ENCODE measurements around the gene DGKE. TPM values are rescaled to one million over a fixed set of nuclear protein-coding genes. Genes with fewer than 3 reads are reported as not detected.

Gene DGKE
- total RNA-seq, result 10 to 100 TPM; 25.8 to 27.1 TPM

DNA sequence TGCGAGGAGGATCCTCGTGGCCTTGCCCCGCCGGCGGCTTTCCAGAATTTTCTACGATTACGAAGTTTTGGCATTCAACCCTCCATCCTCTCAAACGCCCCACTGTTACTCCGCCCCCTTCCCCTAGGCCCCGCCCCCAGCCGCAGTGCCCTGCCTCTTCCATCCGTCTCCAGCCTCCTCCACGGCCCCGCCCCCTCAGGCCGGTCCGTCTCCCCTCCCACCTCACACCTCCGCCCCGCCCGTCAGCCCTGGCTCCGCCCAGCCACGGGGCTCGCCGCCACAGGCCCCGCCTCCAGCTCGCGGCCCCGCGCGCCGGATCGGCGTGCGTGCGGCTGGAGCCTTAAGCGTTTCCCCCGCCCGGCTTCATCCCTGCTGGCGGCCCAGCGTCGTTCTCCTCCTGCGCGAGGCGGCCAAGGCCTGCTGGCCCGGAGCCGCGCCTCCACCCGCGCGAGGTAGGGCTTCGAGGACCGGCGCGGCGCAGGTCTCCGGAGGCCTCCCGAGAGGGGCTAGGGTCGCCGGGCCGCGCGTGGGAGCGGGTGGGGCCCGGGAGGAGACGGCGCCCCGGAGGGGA is at the start of gene DGKE, which contains the start of gene C17orf67:
DGKE (plus strand) TSS at position 343 of the 571 bp plus-strand sequence. CDS start 645 bp downstream, outside the sequence.
C17orf67 (minus strand) TSS at position 112 of the 571 bp plus-strand sequence. CDS start 18,110 bp downstream, outside the sequence.
- Mint-ChIP-seq H3K4me3 (peak within 1 kb of the TSS; percentile 89), H3K27ac (peak within 1 kb of the TSS; percentile 87), H3K9me3 (no peaks in the 10 kb centered on the region), H3K36me3 (peaks cover 32% of the 10 kb centered on the region), H3K27me3 (no peaks in the 10 kb centered on the region), H3K4me1 (peaks cover 52% of the 10 kb centered on the region)
- peak; percentile 99 for DNase-seq

DNA sequence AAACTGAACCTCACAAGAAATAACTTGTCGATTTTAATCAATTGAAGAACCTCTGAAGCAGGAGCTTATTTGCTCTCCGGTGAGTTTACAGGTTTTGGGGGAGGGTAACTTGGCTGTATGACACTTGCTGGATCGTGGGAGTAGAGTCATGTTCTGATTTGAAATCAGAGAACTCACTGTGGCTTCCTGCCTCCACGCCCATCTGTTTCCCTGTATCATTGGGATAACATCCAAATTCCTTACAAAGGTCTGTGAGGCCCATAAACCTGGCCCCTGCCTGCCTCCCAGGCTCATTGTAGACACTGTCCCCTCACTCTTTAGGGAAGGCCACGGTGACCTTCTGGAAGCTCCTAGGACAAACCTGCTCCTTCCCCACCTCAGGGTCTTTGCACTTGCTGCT is 48.5 kb upstream of the DGKE start:
- Mint-ChIP-seq H3K4me1 (peaks cover 35% of the 10 kb centered on the region), H3K36me3 (peaks cover 11% of the 10 kb centered on the region), H3K27ac (peak overlapping the region; percentile 71), H3K9me3 (peaks cover 4% of the 10 kb centered on the region), H3K27me3 (peaks cover 5% of the 10 kb centered on the region), H3K4me3 (no peak overlapping the region)
- DNase-seq, result no peak

DNA sequence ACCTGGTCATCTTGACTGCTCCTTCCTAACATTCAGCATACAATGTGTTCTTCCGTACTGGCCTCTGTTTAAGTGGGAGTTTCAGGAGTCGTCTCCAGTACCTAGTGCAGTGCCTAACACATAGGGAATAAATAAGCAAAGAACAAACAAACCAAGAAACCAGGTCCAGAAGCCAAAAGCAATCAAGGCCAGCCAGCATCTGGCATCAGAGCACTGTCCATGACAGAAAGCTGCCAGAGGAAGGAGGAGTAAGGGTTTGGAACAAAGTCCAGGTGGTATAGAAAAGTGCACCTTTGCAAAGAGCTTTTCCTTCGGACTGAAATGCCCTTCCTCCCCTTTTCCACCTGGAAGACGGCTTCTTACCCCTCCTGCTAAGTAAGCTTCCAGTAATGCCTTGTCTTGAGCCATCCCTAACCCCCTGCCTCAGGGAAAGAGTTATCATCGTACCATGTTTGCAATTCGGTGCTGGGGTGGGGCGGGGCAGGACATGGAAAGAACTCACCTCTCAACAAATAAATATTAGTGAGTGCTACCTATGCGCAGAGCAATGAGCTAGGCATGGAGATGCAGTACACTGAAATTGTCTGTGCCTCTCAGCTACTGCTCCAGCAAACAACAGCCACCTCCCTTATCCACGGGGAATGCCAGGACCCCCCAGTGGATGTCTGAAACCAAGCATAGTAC is 47.8 kb upstream of the DGKE start:
- Mint-ChIP-seq H3K36me3 (peaks cover 11% of the 10 kb centered on the region), H3K27ac (peak overlapping the region; percentile 95), H3K27me3 (peaks cover 5% of the 10 kb centered on the region), H3K4me1 (peaks cover 33% of the 10 kb centered on the region), H3K4me3 (peak overlapping the region; percentile 62), H3K9me3 (peaks cover 4% of the 10 kb centered on the region)
- no peak for DNase-seq

DNA sequence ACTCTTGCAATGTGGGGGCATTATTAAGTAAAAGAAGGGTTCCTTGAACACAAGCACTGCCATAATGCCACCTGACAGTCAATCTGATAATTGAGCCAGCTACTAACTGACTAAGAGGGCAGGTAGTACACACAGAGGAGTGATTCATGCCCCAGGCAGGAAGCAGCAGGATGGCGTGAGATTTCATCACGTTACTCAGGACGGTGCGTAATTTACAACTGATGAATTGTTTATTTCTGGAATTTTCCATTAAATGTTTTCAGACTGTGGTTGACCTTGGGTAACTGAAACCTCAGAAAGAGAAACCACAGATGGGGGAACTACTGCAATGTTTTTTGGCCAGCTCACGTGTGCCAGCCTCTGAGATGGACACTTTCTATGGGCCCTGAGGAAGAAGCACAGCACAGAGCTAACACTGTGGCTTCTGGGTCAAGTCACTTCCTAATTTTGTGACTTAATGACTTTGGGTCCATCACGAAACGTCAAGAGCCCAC is 46.9 kb upstream of the DGKE start:
- H3K9me3 Mint-ChIP-seq, result peaks cover 6% of the 10 kb centered on the region
- H3K27ac Mint-ChIP-seq, result peak overlapping the region; percentile 95
- peak; percentile 66 for DNase-seq
- peaks cover 5% of the 10 kb centered on the region for H3K27me3 Mint-ChIP-seq
- peaks cover 33% of the 10 kb centered on the region for H3K4me1 Mint-ChIP-seq
- H3K4me3 Mint-ChIP-seq, result peak overlapping the region; percentile 62
- peaks cover 14% of the 10 kb centered on the region for H3K36me3 Mint-ChIP-seq

DNA sequence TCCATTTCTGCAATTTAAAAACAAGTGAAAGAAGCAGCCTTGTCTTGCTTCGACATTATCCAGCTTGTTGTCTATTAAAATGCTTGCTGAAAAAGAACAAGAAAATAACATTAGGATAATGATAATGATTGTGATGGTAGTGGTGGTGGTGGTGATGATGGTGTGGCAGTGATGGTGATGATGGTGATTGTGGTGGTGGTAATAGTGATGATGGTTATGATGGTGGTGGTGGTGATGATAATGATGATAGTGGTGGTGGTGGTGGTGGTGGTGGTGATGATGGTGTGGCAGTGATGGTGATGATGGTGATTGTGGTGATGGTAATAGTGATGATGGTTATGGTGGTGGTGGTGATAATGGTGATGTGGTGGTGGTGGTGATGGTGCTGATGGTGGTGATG is 41.7 kb upstream of the DGKE start:
- peaks cover 7% of the 10 kb centered on the region for H3K9me3 Mint-ChIP-seq
- H3K4me3 Mint-ChIP-seq, result no peak overlapping the region
- peaks cover under 1% of the 10 kb centered on the region for H3K27me3 Mint-ChIP-seq
- H3K36me3 Mint-ChIP-seq, result peaks cover 14% of the 10 kb centered on the region
- no peak for DNase-seq
- H3K27ac Mint-ChIP-seq, result no peak overlapping the region
- peaks cover 5% of the 10 kb centered on the region for H3K4me1 Mint-ChIP-seq

DNA sequence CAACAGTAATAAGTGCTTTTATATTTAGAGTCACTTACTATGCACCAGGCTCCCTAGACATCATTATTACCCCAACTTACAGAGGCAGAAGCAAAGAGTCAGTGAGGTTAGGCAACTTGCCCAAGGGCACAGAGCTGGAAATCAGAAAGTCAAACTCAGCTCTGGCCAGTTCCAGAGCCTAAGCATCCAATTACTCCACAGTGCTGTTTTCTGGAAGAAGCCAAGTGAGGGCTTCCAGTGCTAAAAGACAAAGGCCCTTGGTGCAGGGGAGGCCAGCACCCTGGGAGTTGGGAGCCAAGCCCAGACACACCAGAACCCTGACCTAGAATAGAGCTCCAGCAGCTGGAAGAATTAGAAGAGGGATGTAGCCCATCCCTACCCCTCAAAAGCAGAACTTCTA is 40.4 kb upstream of the DGKE start:
- H3K4me3 Mint-ChIP-seq, result no peak overlapping the region
- no peaks in the 10 kb centered on the region for H3K27me3 Mint-ChIP-seq
- H3K9me3 Mint-ChIP-seq, result peaks cover 6% of the 10 kb centered on the region
- DNase-seq, result no peak
- H3K27ac Mint-ChIP-seq, result no peak overlapping the region
- peaks cover 13% of the 10 kb centered on the region for H3K36me3 Mint-ChIP-seq
- no peaks in the 10 kb centered on the region for H3K4me1 Mint-ChIP-seq

DNA sequence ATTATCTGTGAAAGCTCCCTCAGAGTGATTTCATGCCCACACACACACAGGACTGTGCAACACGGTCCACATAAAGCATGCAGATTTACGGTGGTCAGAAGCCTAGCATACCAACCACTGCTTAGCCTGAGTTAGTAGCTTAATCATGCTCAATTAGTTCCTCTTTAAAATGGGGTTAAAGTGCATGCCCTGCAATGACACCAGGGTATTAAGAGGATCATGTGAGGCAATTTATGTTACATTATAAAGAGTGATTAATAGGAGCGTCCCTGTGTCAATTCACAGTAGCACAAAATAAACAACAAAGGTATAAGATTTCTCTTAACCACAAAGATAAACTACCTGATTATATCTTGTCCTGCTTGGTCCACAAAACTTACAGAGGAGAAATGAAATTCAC is 40.0 kb upstream of the DGKE start:
- Mint-ChIP-seq H3K4me3 (no peak overlapping the region), H3K9me3 (peaks cover 6% of the 10 kb centered on the region), H3K27me3 (no peaks in the 10 kb centered on the region), H3K4me1 (no peaks in the 10 kb centered on the region), H3K27ac (no peak overlapping the region), H3K36me3 (peaks cover 13% of the 10 kb centered on the region)
- DNase-seq, result no peak

DNA sequence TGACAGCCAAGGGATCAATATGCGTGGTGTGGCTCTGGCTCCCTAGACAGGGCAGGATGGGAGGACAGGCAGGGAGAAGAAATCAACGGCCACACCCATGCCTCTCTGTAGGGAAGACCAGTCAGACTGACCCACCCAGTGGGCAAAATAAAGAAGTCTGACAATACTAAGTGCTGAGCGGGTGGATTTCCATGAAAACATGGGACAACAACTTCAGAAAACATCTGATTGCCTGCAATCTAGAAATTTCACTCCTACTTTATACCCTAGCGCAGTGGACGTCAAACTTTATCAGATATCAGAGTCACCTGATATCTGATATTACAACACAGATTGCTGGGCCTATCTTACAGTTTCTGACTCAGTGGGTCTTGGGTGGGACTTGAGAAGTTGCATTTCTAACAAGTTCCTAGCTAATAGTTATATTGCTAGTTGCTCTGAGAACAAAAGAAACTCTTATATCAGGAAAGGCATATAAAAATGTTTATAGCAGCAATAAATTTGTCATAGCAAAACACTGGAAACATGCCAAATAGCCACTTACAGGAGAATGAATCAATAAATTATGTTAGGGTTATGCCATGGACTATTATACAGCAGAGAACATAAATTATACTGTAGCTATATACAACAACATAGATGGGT is 38.6 kb upstream of the DGKE start:
- H3K36me3 Mint-ChIP-seq, result peaks cover 13% of the 10 kb centered on the region
- no peaks in the 10 kb centered on the region for H3K27me3 Mint-ChIP-seq
- peaks cover 6% of the 10 kb centered on the region for H3K9me3 Mint-ChIP-seq
- no peak for DNase-seq
- H3K4me1 Mint-ChIP-seq, result no peaks in the 10 kb centered on the region
- no peak overlapping the region for H3K27ac Mint-ChIP-seq
- no peak overlapping the region for H3K4me3 Mint-ChIP-seq

DNA sequence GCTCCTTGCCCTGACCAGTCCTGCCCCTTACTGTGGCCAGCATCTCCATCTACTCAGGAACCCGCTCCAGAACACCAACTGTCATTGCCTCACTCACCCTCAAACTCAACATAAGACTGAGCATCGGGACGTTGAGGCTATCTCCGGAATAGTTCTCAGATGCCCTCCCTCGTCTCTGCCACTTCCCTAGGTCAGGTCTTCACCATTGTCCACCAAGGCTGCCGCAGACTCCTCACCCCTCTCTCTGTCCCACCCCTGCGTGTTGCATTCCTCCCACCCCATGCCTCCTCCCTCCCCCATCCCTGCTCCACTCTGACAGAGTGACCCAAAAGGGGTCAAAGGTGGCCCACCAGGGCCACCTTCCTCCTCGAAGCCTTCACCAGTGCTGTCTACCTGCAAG is 37.4 kb upstream of the DGKE start:
- Mint-ChIP-seq H3K4me3 (no peak overlapping the region), H3K36me3 (peaks cover 13% of the 10 kb centered on the region), H3K27ac (no peak overlapping the region), H3K4me1 (no peaks in the 10 kb centered on the region), H3K27me3 (no peaks in the 10 kb centered on the region), H3K9me3 (peaks cover 6% of the 10 kb centered on the region)
- DNase-seq, result no peak

DNA sequence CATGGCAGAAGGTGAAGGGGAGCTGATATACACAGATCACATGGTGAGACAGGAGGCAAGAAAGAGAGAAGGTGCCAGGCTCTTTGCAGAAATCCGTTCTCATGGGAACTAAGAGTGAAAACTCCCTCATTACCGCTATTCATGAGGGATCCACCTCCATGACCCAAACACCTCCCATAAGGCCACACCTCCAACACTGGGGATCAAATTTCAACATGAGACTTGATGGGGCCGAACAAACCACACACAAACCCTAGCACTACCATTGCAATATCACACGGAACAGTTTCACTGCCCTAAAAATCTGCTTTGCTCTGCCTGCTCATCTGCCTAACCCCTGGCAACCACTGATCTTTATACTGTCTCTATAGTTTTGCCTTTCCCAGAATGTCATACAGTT is 35.0 kb upstream of the DGKE start:
- Mint-ChIP-seq H3K4me3 (no peak overlapping the region), H3K27me3 (no peaks in the 10 kb centered on the region), H3K9me3 (no peaks in the 10 kb centered on the region), H3K36me3 (peaks cover 6% of the 10 kb centered on the region), H3K27ac (no peak overlapping the region), H3K4me1 (no peaks in the 10 kb centered on the region)
- DNase-seq, result no peak

DNA sequence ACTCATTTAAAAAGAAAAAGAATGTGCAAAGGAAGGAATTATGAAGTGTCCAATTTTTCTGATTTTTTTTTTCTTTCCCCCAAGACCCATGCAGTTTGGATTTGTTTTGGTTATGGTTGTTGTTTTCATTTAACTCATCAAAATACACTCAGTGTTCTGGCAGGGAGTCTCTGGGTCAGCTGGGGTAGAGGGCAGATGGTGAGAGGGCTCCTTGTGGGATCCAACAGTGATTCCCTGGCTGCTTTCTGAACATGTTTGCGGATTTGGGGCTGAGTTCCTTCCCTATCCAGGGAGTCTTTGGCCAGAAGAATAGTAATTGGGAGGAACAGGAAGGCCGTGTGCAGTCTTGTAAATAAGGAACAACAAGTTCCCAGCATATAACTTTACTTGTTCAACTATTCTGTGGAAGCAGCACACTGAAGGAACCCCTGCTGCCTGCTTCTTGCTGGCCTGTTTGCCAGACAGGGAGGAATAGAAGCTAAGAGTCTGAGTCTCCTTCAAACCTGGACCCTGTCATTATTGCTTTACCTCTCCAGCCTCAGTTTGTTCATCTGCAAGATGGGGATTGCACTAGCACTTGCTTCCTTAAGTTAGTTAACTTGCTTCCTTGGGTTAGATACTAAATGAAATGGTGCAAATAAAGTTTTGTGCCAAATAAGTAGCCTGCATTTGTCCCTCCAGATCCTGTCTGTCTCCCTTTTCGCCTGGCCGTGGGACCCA is 32.3 kb upstream of the DGKE start:
- Mint-ChIP-seq H3K4me1 (no peaks in the 10 kb centered on the region), H3K27ac (no peak overlapping the region), H3K4me3 (no peak overlapping the region), H3K27me3 (no peaks in the 10 kb centered on the region), H3K36me3 (no peaks in the 10 kb centered on the region), H3K9me3 (no peaks in the 10 kb centered on the region)
- no peak for DNase-seq

DNA sequence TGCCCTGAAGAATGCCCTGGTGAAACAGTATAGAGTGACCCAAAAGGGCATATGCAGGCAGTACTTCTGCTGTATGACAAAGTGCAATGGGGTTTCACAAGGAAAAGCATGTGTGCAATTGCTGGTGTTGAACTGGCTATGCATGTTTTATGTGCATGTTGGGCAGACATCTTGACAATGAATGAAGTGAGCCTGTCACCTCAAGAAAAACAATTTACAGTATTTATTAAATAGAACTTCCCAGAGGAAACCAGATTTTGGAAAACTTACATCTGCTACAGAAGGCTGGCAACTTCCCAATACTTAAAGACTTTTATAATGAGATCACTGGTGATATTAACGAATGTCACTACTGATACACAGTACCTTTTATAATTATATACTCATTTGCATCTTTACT is 30.9 kb upstream of the DGKE start:
- DNase-seq, result no peak
- Mint-ChIP-seq H3K27me3 (no peaks in the 10 kb centered on the region), H3K4me3 (no peak overlapping the region), H3K36me3 (no peaks in the 10 kb centered on the region), H3K4me1 (no peaks in the 10 kb centered on the region), H3K9me3 (no peaks in the 10 kb centered on the region), H3K27ac (no peak overlapping the region)

DNA sequence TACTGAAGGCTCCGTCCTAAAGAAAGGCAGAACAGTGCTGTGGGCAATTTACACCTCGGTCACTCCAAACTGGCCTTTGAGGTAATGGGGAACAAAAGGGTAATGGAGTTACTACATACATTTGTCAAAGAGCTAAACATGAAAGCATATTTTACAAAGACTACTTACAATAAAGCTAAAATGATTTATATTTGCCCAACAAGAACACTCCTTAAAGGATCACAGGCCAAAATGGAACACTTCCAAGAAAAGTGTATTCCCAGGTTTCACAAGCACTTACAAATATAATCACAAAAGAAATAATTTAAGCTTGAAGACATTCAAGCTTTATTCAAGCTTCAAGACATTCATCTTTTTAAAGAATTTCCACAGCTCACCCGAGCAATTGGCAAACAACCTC is 29.5 kb upstream of the DGKE start:
- Mint-ChIP-seq H3K27ac (no peak overlapping the region), H3K27me3 (no peaks in the 10 kb centered on the region), H3K9me3 (no peaks in the 10 kb centered on the region), H3K36me3 (no peaks in the 10 kb centered on the region), H3K4me1 (no peaks in the 10 kb centered on the region), H3K4me3 (no peak overlapping the region)
- DNase-seq, result no peak

DNA sequence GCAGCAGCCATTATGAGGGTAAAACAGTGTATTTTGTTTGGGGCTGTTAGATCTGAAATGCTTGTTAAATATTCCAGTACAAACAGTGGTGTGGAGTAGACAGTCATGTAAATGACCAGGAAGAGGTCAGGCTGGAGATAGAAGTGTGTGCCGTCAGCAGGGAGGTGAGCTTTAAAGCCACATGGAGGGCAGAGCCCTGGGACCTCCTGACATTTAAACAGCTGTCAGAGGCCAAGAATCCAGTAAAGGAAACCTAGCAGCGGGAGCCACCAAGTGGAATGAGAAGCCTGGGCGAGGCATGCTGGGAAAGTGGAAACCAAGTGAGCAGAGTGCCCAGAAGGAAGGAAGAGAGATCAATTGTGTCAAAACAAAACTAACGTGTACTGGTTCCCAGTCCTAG is 27.0 kb upstream of the DGKE start:
- Mint-ChIP-seq H3K27ac (no peak overlapping the region), H3K4me3 (no peak overlapping the region), H3K4me1 (no peaks in the 10 kb centered on the region), H3K27me3 (no peaks in the 10 kb centered on the region), H3K9me3 (no peaks in the 10 kb centered on the region), H3K36me3 (no peaks in the 10 kb centered on the region)
- DNase-seq, result no peak

DNA sequence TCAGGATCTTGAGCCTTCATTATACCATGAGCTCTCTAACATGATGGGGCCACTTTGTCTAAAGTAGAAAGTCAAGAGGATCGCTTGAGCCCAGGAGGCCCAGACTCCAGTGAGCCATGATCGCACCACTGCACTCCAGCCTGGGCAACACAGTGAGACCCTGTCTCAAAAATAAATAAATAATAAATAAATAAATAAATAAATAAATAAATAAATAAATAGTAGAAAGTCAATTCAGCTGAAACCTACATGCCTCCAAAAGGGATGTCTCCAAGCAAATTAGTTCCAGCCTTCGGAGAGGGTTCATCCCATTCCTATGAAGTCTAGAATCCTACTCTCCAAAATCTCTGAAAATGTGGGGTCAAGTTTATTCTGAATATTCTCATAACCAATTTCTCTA is 26.2 kb upstream of the DGKE start:
- no peaks in the 10 kb centered on the region for H3K36me3 Mint-ChIP-seq
- DNase-seq, result no peak
- no peak overlapping the region for H3K27ac Mint-ChIP-seq
- no peak overlapping the region for H3K4me3 Mint-ChIP-seq
- H3K4me1 Mint-ChIP-seq, result no peaks in the 10 kb centered on the region
- H3K9me3 Mint-ChIP-seq, result no peaks in the 10 kb centered on the region
- no peaks in the 10 kb centered on the region for H3K27me3 Mint-ChIP-seq

Data from activated naive CD8-positive, alpha-beta T cell treated with anti-CD3 and anti-CD28 coated beads for 36 hours (primary cell).